GM12878 (cell line): Measurements from ENCODE around the gene NTRK1.

Experiments used
- BMI1 ChIP-seq: fragments of 450-650 bp; IDR thresholded peaks from 2 replicates; pipeline ENCODE4 v1.6.1; 2016; ENCODE audit warnings: mild to moderate bottlenecking, moderate library complexity, borderline replicate concordance
- EP300 ChIP-seq, 2 experiments: fragments of 150-350 bp in 1 of 2; IDR thresholded peaks; 2 replicates each; pipeline ENCODE4 v1.6.1; 2011 to 2012; ENCODE audit warnings: low read depth in 2 of 2, low read length in 2 of 2, borderline replicate concordance in 1 of 2, improper control_type of control experiment in 1 of 2, inconsistent platforms in 1 of 2; ENCODE audit not compliant: control insufficient read depth in 1 of 2
- FOXK2 ChIP-seq: fragments of 450-650 bp; IDR thresholded peaks from 2 replicates; pipeline ENCODE4 v1.6.1; 2017; ENCODE audit warnings: mild to moderate bottlenecking, moderate library complexity
- GATAD2B ChIP-seq: fragments of 450-650 bp; conservative IDR thresholded peaks from 2 replicates; pipeline ENCODE4 v1.6.1; 2017; ENCODE audit warnings: low read depth, mild to moderate bottlenecking, moderate library complexity
- HDAC2 ChIP-seq: fragments of 200-600 bp; sonication (generic); IDR thresholded peaks from 2 replicates; pipeline ENCODE4 v1.6.1; 2017
- NR2C2 ChIP-seq: IDR thresholded peaks from 2 replicates; pipeline ENCODE4 v1.6.1; 2011; ENCODE audit warnings: borderline replicate concordance, low read depth; ENCODE audit not compliant: control insufficient read depth, insufficient read length
- POU2F2 ChIP-seq: IDR thresholded peaks from 3 replicates; pipeline ENCODE4 v1.6.1; 2011; ENCODE audit warnings: low read depth, mild to moderate bottlenecking, low read length, borderline replicate concordance
- SIN3A ChIP-seq: IDR thresholded peaks from 2 replicates; pipeline ENCODE4 v1.6.1; 2012; ENCODE audit warnings: low read depth, low read length, improper control_type of control experiment
- SPI1 ChIP-seq: IDR thresholded peaks from 2 replicates; pipeline ENCODE4 v1.6.1; 2011; ENCODE audit warnings: low read depth, mild to moderate bottlenecking, low read length, moderate library complexity, borderline replicate concordance; ENCODE audit not compliant: insufficient read depth
- SREBF2 ChIP-seq: IDR thresholded peaks from 2 replicates; pipeline ENCODE4 v1.6.1; 2012; ENCODE audit warnings: mild to moderate bottlenecking, low read length
- TF ChIP-seq, protein P1 (sequence below), 3 experiments: IDR thresholded peaks in 2 of 3; conservative IDR thresholded peaks in 1 of 3; 2 replicates each; pipeline ENCODE4 v1.5.1; 2011; ENCODE audit warnings: low read depth in 3 of 3, low read length in 3 of 3, mild to moderate bottlenecking in 3 of 3, control low read depth in 2 of 3, moderate library complexity in 2 of 3, inconsistent platforms in 1 of 3, mixed read lengths in 1 of 3; ENCODE audit not compliant: control insufficient read depth in 2 of 3, insufficient read depth in 1 of 3; ENCODE audit errors: extremely low read depth in 1 of 3
- TF ChIP-seq, protein P2 (sequence below): IDR thresholded peaks from 2 replicates; pipeline ENCODE4 v1.6.1; 2011; ENCODE audit warnings: low read depth, mild to moderate bottlenecking, low read length, moderate library complexity, borderline replicate concordance; ENCODE audit errors: extremely low read depth
- TF ChIP-seq, protein P3 (sequence below): IDR thresholded peaks from 2 replicates; pipeline ENCODE4 v1.6.1; 2012; ENCODE audit warnings: mild to moderate bottlenecking, low read depth, low read length

- TF ChIP-seq HDAC2 (no peak), EP300 (IDR thresholded peaks at IDR 0.05; ENCODE audit: borderline replicate concordance in 1 of 2, control insufficient read depth in 1 of 2, low read depth in 2 of 2, low read length in 2 of 2) (no peak), GATAD2B (no peak), BMI1 (no peak), SIN3A (no peak), POU2F2 (no peak), NR2C2 (no peak), SREBF2 (no peak), SPI1 (no peak), FOXK2 (no peak)
- TF ChIP-seq, protein P1, sequence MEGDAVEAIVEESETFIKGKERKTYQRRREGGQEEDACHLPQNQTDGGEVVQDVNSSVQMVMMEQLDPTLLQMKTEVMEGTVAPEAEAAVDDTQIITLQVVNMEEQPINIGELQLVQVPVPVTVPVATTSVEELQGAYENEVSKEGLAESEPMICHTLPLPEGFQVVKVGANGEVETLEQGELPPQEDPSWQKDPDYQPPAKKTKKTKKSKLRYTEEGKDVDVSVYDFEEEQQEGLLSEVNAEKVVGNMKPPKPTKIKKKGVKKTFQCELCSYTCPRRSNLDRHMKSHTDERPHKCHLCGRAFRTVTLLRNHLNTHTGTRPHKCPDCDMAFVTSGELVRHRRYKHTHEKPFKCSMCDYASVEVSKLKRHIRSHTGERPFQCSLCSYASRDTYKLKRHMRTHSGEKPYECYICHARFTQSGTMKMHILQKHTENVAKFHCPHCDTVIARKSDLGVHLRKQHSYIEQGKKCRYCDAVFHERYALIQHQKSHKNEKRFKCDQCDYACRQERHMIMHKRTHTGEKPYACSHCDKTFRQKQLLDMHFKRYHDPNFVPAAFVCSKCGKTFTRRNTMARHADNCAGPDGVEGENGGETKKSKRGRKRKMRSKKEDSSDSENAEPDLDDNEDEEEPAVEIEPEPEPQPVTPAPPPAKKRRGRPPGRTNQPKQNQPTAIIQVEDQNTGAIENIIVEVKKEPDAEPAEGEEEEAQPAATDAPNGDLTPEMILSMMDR (IDR thresholded peaks at IDR 0.05 in 2 of 3, conservative IDR thresholded peaks at IDR 0.05 in 1 of 3; ENCODE audit: control insufficient read depth in 2 of 3, extremely low read depth in 1 of 3, insufficient read depth in 1 of 3, low read depth in 3 of 3, low read length in 3 of 3): no peak
- TF ChIP-seq, protein P2, sequence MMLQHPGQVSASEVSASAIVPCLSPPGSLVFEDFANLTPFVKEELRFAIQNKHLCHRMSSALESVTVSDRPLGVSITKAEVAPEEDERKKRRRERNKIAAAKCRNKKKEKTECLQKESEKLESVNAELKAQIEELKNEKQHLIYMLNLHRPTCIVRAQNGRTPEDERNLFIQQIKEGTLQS: no peak
- TF ChIP-seq, protein P3, sequence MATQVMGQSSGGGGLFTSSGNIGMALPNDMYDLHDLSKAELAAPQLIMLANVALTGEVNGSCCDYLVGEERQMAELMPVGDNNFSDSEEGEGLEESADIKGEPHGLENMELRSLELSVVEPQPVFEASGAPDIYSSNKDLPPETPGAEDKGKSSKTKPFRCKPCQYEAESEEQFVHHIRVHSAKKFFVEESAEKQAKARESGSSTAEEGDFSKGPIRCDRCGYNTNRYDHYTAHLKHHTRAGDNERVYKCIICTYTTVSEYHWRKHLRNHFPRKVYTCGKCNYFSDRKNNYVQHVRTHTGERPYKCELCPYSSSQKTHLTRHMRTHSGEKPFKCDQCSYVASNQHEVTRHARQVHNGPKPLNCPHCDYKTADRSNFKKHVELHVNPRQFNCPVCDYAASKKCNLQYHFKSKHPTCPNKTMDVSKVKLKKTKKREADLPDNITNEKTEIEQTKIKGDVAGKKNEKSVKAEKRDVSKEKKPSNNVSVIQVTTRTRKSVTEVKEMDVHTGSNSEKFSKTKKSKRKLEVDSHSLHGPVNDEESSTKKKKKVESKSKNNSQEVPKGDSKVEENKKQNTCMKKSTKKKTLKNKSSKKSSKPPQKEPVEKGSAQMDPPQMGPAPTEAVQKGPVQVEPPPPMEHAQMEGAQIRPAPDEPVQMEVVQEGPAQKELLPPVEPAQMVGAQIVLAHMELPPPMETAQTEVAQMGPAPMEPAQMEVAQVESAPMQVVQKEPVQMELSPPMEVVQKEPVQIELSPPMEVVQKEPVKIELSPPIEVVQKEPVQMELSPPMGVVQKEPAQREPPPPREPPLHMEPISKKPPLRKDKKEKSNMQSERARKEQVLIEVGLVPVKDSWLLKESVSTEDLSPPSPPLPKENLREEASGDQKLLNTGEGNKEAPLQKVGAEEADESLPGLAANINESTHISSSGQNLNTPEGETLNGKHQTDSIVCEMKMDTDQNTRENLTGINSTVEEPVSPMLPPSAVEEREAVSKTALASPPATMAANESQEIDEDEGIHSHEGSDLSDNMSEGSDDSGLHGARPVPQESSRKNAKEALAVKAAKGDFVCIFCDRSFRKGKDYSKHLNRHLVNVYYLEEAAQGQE: no peak
Measured at GRCh38 chr1:156903328-156904091, 42.8 kb downstream of the NTRK1 start.
